ENCODE results near the gene KCNJ13. TPM values are rescaled to one million over a fixed set of nuclear protein-coding genes. Genes with fewer than 3 reads are reported as not detected.
"Not testable (repeated sequence)": the region's sequence is repeated elsewhere in the genome, so short reads cannot be mapped to it uniquely, and the experiment has no call there.

The KCNJ13 gene
- polyA plus RNA-seq, 4 donors, result 2.2 to 4.7 (median 2.9) TPM

- no peak for DNase-seq (ENCODE audit: low read depth in 4 of 4, low spot score in 3 of 4)
These were observed 6.2 kb downstream of the KCNJ13 start for GRCh38 chr2:232770207-232770606.

GRCh38 chr2:232767866-232768265 lies 8.5 kb downstream of the KCNJ13 start:
- no peak for DNase-seq (ENCODE audit: low read depth in 4 of 4, low spot score in 3 of 4)

GRCh38 chr2:232761301-232761907 lies 15.0 kb downstream of the KCNJ13 start:
- peak in 2 of 4 donors; percentile 26 to 33 for DNase-seq (ENCODE audit: low read depth in 4 of 4, low spot score in 3 of 4)

- DNase-seq (ENCODE audit: low read depth in 4 of 4, low spot score in 3 of 4), result no peak
These were observed 18.5 kb downstream of the KCNJ13 start for GRCh38 chr2:232757905-232758304.

- no peak for DNase-seq (ENCODE audit: low read depth in 4 of 4, low spot score in 3 of 4)
These were observed 26.2 kb downstream of the KCNJ13 start for GRCh38 chr2:232750135-232750671.

GRCh38 chr2:232749331-232749730 lies 27.0 kb downstream of the KCNJ13 start:
- no peak for DNase-seq (ENCODE audit: low read depth in 4 of 4, low spot score in 3 of 4)

GRCh38 chr2:232748038-232748437 lies 28.3 kb downstream of the KCNJ13 start:
- no peak for DNase-seq (ENCODE audit: low read depth in 4 of 4, low spot score in 3 of 4)

GRCh38 chr2:232744963-232745362 lies 31.4 kb downstream of the KCNJ13 start:
- DNase-seq (ENCODE audit: low read depth in 4 of 4, low spot score in 3 of 4), result no peak

GRCh38 chr2:232741972-232742371 lies 34.4 kb downstream of the KCNJ13 start:
- DNase-seq (ENCODE audit: low read depth in 4 of 4, low spot score in 3 of 4), result no peak

GRCh38 chr2:232741294-232741693 lies 35.1 kb downstream of the KCNJ13 start:
- DNase-seq (ENCODE audit: low read depth in 4 of 4, low spot score in 3 of 4), result no peak

- DNase-seq (ENCODE audit: low read depth in 4 of 4, low spot score in 3 of 4), result no peak
These were observed 44.9 kb downstream of the KCNJ13 start for GRCh38 chr2:232731470-232731869.

GRCh38 chr2:232728785-232729184 lies 47.6 kb downstream of the KCNJ13 start:
- no peak for DNase-seq (ENCODE audit: low read depth in 4 of 4, low spot score in 3 of 4)

- DNase-seq (ENCODE audit: low read depth in 4 of 4, low spot score in 3 of 4), result no peak
These were observed 53.3 kb downstream of the KCNJ13 start for GRCh38 chr2:232723027-232723426.

GRCh38 chr2:232721882-232722281 lies 54.5 kb downstream of the KCNJ13 start:
- no peak for DNase-seq (ENCODE audit: low read depth in 4 of 4, low spot score in 3 of 4)

- no peak for DNase-seq (ENCODE audit: low read depth in 4 of 4, low spot score in 3 of 4)
These were observed 55.1 kb downstream of the KCNJ13 start for GRCh38 chr2:232721261-232721660.

GRCh38 chr2:232720056-232720455 lies 56.3 kb downstream of the KCNJ13 start:
- not testable (repeated sequence) for DNase-seq (ENCODE audit: low read depth in 4 of 4, low spot score in 3 of 4)

Other genes starting within 250 kb of the KCNJ13 start
- 1 to 10 TPM in 2 of 4 donors, under 1 TPM in 2; 0.81 to 1.1 (median 1.0) TPM for gene CHRNG, start 236.9 kb downstream of the KCNJ13 start, polyA plus RNA-seq (ENCODE audit: insufficient read length in 4 of 4)
- 10 to 100 TPM; 10.9 to 14.4 (median 13.8) TPM for gene TIGD1, start 226.0 kb downstream of the KCNJ13 start, polyA plus RNA-seq (ENCODE audit: insufficient read length in 4 of 4)
- gene EIF4E2, start 225.9 kb downstream of the KCNJ13 start, polyA plus RNA-seq (ENCODE audit: insufficient read length in 4 of 4), result 100 to 1,000 TPM in 3 of 4 donors, 10 to 100 TPM in 1; 99.0 to 102 (median 101) TPM
- gene EFHD1, start 143.0 kb downstream of the KCNJ13 start, polyA plus RNA-seq (ENCODE audit: insufficient read length in 4 of 4), result 10 to 100 TPM; 61.8 to 96.1 (median 87.6) TPM
- gene GIGYF2, start 79.2 kb downstream of the KCNJ13 start, polyA plus RNA-seq (ENCODE audit: insufficient read length in 4 of 4), result 10 to 100 TPM; 57.9 to 69.3 (median 66.4) TPM
- gene SNORC, start 93.7 kb upstream of the KCNJ13 start, polyA plus RNA-seq (ENCODE audit: insufficient read length in 4 of 4), result 1 to 10 TPM; 1.3 to 2.7 (median 2.2) TPM
- 1 to 10 TPM; 1.0 to 2.8 (median 2.2) TPM for gene NGEF, start 236.7 kb upstream of the KCNJ13 start, polyA plus RNA-seq (ENCODE audit: insufficient read length in 4 of 4)

All from right renal pelvis (tissue), 4 donors.